GM06990 (cell line): Measurements from ENCODE around the gene TENM3.

Experiments used
- DNase-seq: peaks from one replicate; pipeline ENCODE4 v3.0.0-alpha.2; 2011; ENCODE audit not compliant: insufficient read length; ENCODE audit errors: extremely low read depth
- H3K27me3 ChIP-seq: replicated peaks from 2 replicates; pipeline ENCODE4 v1.6.0; 2011; ENCODE audit warnings: low read length; ENCODE audit not compliant: control insufficient read depth, insufficient read depth
- H3K36me3 ChIP-seq: 2 replicates; pipeline ENCODE4 v1.5.1; 2011; ENCODE audit warnings: low read length; ENCODE audit not compliant: control insufficient read depth, insufficient read depth
- H3K4me3 ChIP-seq: replicated peaks from 2 replicates; pipeline ENCODE4 v1.5.1; 2011; ENCODE audit warnings: low read depth, mild to moderate bottlenecking, control low read depth, low read length
- CTCF ChIP-seq: IDR thresholded peaks from 2 replicates; pipeline ENCODE4 v1.5.1; 2011; ENCODE audit warnings: low read length, control low read depth, mild to moderate bottlenecking, inconsistent platforms; ENCODE audit not compliant: insufficient read depth, poor library complexity, severe bottlenecking

Gene TENM3

GRCh38 chr4:182624281-182624680 is 381.1 kb downstream of the TENM3 start:
- no peak for DNase-seq
- Histone ChIP-seq H3K4me3 (no peak overlapping the region), H3K27me3 (no peaks in the 10 kb centered on the region), H3K36me3 (no peaks in the 10 kb centered on the region)
- TF ChIP-seq CTCF, result no peak

- Histone ChIP-seq H3K36me3 (no peaks in the 10 kb centered on the region), H3K27me3 (no peaks in the 10 kb centered on the region), H3K4me3 (no peak overlapping the region)
- no peak for DNase-seq
- no peak for TF ChIP-seq CTCF
Measured at GRCh38 chr4:182625193-182625592, 382.0 kb downstream of the TENM3 start.

GRCh38 chr4:182627996-182628395 is 384.8 kb downstream of the TENM3 start:
- Histone ChIP-seq H3K36me3 (no peaks in the 10 kb centered on the region), H3K27me3 (no peaks in the 10 kb centered on the region), H3K4me3 (no peak overlapping the region)
- no peak for TF ChIP-seq CTCF
- no peak for DNase-seq

GRCh38 chr4:182628544-182628943 is 385.3 kb downstream of the TENM3 start:
- no peak for DNase-seq
- Histone ChIP-seq H3K36me3 (no peaks in the 10 kb centered on the region), H3K27me3 (no peaks in the 10 kb centered on the region), H3K4me3 (no peak overlapping the region)
- TF ChIP-seq CTCF, result no peak

GRCh38 chr4:182629096-182629495 is 385.9 kb downstream of the TENM3 start:
- no peak for DNase-seq

More at GRCh38 chr4:182629096-182629495, 385.9 kb downstream of the TENM3 start:
- no peaks in the 10 kb centered on the region for H3K27me3 ChIP-seq
- no peak overlapping the region for H3K4me3 ChIP-seq
- H3K36me3 ChIP-seq, result no peaks in the 10 kb centered on the region
- TF ChIP-seq CTCF, result no peak
